ENCODE results near the gene MATN4.

Gene MATN4

DNA sequence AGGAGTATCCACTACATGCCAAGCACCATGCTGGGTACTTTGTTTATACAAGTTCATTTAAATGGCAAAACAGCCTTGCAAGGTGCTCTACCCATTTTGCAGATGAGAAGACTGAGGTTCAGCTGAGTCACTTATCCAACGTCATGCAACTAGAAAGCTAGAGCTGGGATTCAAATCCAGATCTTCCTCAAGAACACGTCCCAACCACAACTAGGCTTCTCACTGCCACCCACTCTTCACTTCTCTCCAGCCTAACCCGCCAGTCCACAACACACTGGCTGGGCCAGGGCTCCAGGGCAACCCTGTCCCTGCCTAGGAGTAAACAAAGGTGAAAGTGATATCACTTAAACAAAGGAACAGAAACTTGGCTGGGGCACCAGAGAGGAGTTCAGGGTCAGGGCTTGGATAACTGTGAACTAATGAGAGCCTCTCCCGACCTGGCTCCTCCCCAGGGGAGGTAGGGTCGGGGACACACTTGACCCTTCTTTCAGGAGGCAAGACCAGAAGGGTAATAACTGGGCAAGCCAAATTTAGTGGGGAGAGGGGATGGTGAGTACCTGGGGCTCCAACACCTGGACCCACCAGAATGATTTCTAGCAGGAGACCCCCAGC is 32.2 kb upstream of the MATN4 start:
- TF ChIP-seq, protein P1, sequence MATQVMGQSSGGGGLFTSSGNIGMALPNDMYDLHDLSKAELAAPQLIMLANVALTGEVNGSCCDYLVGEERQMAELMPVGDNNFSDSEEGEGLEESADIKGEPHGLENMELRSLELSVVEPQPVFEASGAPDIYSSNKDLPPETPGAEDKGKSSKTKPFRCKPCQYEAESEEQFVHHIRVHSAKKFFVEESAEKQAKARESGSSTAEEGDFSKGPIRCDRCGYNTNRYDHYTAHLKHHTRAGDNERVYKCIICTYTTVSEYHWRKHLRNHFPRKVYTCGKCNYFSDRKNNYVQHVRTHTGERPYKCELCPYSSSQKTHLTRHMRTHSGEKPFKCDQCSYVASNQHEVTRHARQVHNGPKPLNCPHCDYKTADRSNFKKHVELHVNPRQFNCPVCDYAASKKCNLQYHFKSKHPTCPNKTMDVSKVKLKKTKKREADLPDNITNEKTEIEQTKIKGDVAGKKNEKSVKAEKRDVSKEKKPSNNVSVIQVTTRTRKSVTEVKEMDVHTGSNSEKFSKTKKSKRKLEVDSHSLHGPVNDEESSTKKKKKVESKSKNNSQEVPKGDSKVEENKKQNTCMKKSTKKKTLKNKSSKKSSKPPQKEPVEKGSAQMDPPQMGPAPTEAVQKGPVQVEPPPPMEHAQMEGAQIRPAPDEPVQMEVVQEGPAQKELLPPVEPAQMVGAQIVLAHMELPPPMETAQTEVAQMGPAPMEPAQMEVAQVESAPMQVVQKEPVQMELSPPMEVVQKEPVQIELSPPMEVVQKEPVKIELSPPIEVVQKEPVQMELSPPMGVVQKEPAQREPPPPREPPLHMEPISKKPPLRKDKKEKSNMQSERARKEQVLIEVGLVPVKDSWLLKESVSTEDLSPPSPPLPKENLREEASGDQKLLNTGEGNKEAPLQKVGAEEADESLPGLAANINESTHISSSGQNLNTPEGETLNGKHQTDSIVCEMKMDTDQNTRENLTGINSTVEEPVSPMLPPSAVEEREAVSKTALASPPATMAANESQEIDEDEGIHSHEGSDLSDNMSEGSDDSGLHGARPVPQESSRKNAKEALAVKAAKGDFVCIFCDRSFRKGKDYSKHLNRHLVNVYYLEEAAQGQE (IDR thresholded peaks at IDR 0.05; ENCODE audit: insufficient replicate concordance, low read depth): no peak
- TF ChIP-seq POLR2AphosphoS5 (IDR thresholded peaks at IDR 0.05; ENCODE audit: low read depth): no peak
- TF ChIP-seq, protein P2, sequence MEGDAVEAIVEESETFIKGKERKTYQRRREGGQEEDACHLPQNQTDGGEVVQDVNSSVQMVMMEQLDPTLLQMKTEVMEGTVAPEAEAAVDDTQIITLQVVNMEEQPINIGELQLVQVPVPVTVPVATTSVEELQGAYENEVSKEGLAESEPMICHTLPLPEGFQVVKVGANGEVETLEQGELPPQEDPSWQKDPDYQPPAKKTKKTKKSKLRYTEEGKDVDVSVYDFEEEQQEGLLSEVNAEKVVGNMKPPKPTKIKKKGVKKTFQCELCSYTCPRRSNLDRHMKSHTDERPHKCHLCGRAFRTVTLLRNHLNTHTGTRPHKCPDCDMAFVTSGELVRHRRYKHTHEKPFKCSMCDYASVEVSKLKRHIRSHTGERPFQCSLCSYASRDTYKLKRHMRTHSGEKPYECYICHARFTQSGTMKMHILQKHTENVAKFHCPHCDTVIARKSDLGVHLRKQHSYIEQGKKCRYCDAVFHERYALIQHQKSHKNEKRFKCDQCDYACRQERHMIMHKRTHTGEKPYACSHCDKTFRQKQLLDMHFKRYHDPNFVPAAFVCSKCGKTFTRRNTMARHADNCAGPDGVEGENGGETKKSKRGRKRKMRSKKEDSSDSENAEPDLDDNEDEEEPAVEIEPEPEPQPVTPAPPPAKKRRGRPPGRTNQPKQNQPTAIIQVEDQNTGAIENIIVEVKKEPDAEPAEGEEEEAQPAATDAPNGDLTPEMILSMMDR (IDR thresholded peaks at IDR 0.05; ENCODE audit: insufficient read depth, low read length): no peak
- TF ChIP-seq GABPA (IDR thresholded peaks at IDR 0.05; ENCODE audit: low read depth): no peak
- no peak for TF ChIP-seq SPI1 (IDR thresholded peaks at IDR 0.05; ENCODE audit: borderline replicate concordance, low read depth)
- Histone ChIP-seq H3K27ac (replicated peaks) (no peak overlapping the region), H3K27me3 (ENCODE audit: insufficient read depth, poor library complexity, severe bottlenecking) (no peaks in the 10 kb centered on the region), H3K4me3 (replicated peaks; ENCODE audit: insufficient read depth, low read length) (no peak overlapping the region)
- no peak for DNase-seq (ENCODE audit: low read depth in 1 of 2, low spot score in 1 of 2)

DNA sequence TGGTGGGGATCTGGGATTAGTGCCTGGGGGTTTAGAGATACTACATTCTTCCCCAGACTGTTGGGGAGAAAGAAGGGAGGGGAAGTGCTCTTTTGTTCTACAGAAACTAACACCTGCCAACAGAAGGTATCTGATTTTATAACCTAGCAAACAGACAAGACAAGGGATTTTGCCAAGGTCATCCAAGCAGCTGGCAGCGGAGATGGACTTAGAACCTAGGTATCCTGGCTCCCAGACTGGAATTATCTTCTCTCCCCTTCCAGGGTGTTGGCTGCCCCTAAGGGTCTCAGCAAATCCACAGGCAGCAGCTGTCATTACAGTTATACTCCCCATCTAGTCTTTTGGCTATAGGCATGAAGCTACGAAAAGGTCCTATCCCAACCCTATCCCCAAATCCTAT is 31.7 kb upstream of the MATN4 start:
- DNase-seq (ENCODE audit: low read depth in 1 of 2, low spot score in 1 of 2): no peak
- no peak overlapping the region for H3K4me3 ChIP-seq (replicated peaks; ENCODE audit: insufficient read depth, low read length)
- H3K27ac ChIP-seq (replicated peaks): no peak overlapping the region
- no peak for TF ChIP-seq GABPA (IDR thresholded peaks at IDR 0.05; ENCODE audit: low read depth)
- no peak for TF ChIP-seq SPI1 (IDR thresholded peaks at IDR 0.05; ENCODE audit: borderline replicate concordance, low read depth)
- TF ChIP-seq, protein P1 (IDR thresholded peaks at IDR 0.05; ENCODE audit: insufficient replicate concordance, low read depth): no peak
- no peak for TF ChIP-seq POLR2AphosphoS5 (IDR thresholded peaks at IDR 0.05; ENCODE audit: low read depth)
- TF ChIP-seq, protein P2 (IDR thresholded peaks at IDR 0.05; ENCODE audit: insufficient read depth, low read length): no peak
- H3K27me3 ChIP-seq (ENCODE audit: insufficient read depth, poor library complexity, severe bottlenecking): no peaks in the 10 kb centered on the region

DNA sequence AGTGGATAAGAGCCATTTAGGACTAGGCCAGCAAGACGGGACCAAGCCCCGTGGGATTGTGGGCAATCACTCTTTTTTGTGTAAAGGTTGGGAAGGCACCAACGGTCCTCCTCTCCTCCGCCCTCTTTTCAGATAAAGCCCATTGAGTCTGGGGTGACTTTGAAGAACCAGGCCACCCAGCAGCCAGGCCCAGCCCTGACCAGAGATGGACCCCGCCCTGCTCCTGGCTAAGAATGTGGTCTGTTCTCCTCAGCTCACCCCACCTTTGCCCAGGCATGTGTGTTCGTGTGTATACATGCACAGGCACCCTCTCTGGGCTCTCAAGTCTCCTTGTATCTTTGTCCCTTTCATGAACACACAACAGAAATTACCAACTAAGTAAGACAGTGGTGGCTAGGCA is 31.0 kb upstream of the MATN4 start:
- H3K4me3 ChIP-seq (replicated peaks; ENCODE audit: insufficient read depth, low read length): no peak overlapping the region
- H3K27ac ChIP-seq (replicated peaks): no peak overlapping the region
- DNase-seq (ENCODE audit: low read depth in 1 of 2, low spot score in 1 of 2): no peak
- TF ChIP-seq, protein P2 (IDR thresholded peaks at IDR 0.05; ENCODE audit: insufficient read depth, low read length): no peak
- TF ChIP-seq, protein P1 (IDR thresholded peaks at IDR 0.05; ENCODE audit: insufficient replicate concordance, low read depth): no peak
- TF ChIP-seq POLR2AphosphoS5 (IDR thresholded peaks at IDR 0.05; ENCODE audit: low read depth): no peak
- no peaks in the 10 kb centered on the region for H3K27me3 ChIP-seq (ENCODE audit: insufficient read depth, poor library complexity, severe bottlenecking)
